ACC112 (cell line): ENCODE measurements around the gene CAPN9.
"Not testable (repeated sequence)": the region's sequence is repeated elsewhere in the genome, so short reads cannot be mapped to it uniquely, and the experiment has no call there.

ENCODE experiments used
- H2AFZ ChIP-seq: fragments of 200-600 bp; sonication (generic); one replicate; pipeline ENCODE4 v1.6.0; 2017; ENCODE audit warnings: antibody characterized with exemption, low read length; ENCODE audit not compliant: unreplicated experiment
- H3K27ac ChIP-seq: fragments of 200-600 bp; sonication (generic); 2 replicates; pipeline ENCODE4 v1.5.1; 2014; ENCODE audit warnings: low read depth, mild to moderate bottlenecking, antibody characterized with exemption, low read length, moderate library complexity
- H3K27me3 ChIP-seq: fragments of 200-600 bp; sonication (generic); 2 replicates; pipeline ENCODE4 v1.6.1; 2014; ENCODE audit warnings: mild to moderate bottlenecking, antibody characterized with exemption, low read length, moderate library complexity, mixed read lengths; ENCODE audit not compliant: insufficient read depth
- H3K36me3 ChIP-seq: fragments of 200-600 bp; sonication (generic); 2 replicates; pipeline ENCODE4 v1.6.1; 2016; ENCODE audit warnings: mild to moderate bottlenecking, antibody characterized with exemption, low read length, moderate library complexity, mixed read lengths; ENCODE audit not compliant: insufficient read depth
- H3K4me1 ChIP-seq: fragments of 200-600 bp; sonication (generic); one replicate; pipeline ENCODE4 v1.6.1; 2016; ENCODE audit warnings: low read length, mixed read lengths; ENCODE audit not compliant: insufficient read depth, unreplicated experiment, control insufficient read depth
- H3K4me3 ChIP-seq: fragments of 200-600 bp; sonication (generic); 2 replicates; pipeline ENCODE4 v1.5.1; 2014; ENCODE audit warnings: mild to moderate bottlenecking, low read depth, low read length
- H3K79me2 ChIP-seq: fragments of 200-600 bp; sonication (generic); one replicate; pipeline ENCODE4 v1.6.0; 2016; ENCODE audit warnings: low read length; ENCODE audit not compliant: control insufficient read depth, unreplicated experiment, insufficient read depth

The CAPN9 gene, protein sequence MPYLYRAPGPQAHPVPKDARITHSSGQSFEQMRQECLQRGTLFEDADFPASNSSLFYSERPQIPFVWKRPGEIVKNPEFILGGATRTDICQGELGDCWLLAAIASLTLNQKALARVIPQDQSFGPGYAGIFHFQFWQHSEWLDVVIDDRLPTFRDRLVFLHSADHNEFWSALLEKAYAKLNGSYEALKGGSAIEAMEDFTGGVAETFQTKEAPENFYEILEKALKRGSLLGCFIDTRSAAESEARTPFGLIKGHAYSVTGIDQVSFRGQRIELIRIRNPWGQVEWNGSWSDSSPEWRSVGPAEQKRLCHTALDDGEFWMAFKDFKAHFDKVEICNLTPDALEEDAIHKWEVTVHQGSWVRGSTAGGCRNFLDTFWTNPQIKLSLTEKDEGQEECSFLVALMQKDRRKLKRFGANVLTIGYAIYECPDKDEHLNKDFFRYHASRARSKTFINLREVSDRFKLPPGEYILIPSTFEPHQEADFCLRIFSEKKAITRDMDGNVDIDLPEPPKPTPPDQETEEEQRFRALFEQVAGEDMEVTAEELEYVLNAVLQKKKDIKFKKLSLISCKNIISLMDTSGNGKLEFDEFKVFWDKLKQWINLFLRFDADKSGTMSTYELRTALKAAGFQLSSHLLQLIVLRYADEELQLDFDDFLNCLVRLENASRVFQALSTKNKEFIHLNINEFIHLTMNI

DNA sequence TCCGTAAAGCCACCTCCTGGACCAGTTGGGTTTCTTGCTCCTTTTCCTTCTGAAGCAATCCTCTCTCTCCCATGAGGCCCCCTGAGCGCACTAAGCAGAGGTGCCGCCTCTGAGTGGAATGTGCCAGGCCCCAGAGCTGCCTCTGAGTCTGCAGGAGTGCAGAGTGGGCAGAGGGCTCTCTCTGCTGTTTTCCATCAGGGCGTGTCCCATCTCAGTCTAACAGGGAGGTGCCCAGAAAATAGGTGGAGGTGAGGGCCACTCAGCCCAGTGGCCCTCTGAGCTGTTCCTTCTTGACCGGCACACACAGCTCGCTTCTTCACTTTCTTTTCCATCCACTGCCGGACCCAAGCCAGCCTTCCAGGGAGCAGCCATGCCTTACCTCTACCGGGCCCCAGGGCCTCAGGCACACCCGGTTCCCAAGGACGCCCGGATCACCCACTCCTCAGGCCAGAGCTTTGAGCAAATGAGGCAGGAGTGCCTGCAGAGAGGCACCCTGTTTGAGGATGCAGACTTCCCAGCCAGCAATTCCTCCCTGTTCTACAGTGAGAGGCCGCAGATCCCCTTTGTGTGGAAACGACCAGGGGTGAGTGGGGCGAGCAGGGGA, at the start of gene CAPN9:
TSS of gene CAPN9 (plus strand) at position 262 of the 604 bp plus-strand sequence. CDS start at position 371, 109 bp downstream.
- Histone ChIP-seq H3K36me3 (no peaks in the 10 kb centered on the region), H3K27ac (no peak within 1 kb of the TSS), H3K27me3 (peaks cover 8% of the 10 kb centered on the region; the same call in 1 of the 2 replicates), H3K4me3 (no peak within 1 kb of the TSS), H2AFZ (no peak within 1 kb of the TSS), H3K4me1 (no peaks in the 10 kb centered on the region), H3K79me2 (no peaks in the 10 kb centered on the region)

DNA sequence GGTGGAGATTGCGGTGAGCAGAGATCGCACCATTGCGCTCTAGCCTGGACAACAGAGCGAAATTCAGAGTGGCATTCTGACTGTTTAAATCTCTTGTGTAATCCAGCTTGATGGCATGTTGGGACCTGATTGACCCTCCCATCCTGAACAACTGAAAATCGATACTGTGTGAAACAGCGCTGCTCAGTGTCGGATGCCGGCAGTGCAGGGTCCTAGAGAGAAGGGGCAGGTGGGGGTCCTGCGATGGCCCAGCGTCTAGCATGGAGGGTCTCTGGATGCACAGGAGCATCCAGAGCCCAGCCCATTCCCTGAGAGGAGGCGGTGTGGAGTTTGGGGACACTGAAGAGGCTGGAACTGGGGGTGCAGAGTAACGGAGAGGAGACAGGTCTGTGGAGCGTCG, 49.1 kb upstream of the CAPN9 start:
- Histone ChIP-seq H3K27me3 (peaks cover 27% of the 10 kb centered on the region; the same call in 1 of the 2 replicates), H3K79me2 (no peaks in the 10 kb centered on the region), H3K4me1 (no peaks in the 10 kb centered on the region), H3K27ac (no peak overlapping the region), H3K4me3 (no peak overlapping the region), H3K36me3 (no peaks in the 10 kb centered on the region), H2AFZ (no peak overlapping the region)

DNA sequence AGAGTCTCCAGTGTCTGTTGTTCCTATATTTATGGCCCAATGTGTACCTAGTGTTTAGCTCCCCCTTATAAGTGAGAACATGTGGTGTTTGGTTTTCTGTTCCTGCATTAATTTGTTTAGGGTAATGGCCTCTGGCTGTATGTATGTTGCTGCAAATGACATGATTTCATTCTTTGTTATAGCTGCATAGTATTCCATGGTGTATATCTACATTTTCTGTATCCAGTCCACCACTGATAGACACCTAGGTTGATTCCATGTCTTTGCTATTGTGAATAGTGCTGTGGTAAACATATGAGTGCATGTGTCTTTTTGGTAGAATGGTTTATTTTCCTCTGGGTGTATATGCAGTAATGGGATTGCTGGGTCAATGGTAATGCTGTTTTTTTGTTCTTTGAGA, 48.2 kb upstream of the CAPN9 start:
- H3K4me1 ChIP-seq, H2AFZ ChIP-seq, H3K27ac ChIP-seq, H3K36me3 ChIP-seq, H3K79me2 ChIP-seq, H3K4me3 ChIP-seq: not testable (repeated sequence)
- peaks cover 27% of the 10 kb centered on the region; the same call in 1 of the 2 replicates for H3K27me3 ChIP-seq

DNA sequence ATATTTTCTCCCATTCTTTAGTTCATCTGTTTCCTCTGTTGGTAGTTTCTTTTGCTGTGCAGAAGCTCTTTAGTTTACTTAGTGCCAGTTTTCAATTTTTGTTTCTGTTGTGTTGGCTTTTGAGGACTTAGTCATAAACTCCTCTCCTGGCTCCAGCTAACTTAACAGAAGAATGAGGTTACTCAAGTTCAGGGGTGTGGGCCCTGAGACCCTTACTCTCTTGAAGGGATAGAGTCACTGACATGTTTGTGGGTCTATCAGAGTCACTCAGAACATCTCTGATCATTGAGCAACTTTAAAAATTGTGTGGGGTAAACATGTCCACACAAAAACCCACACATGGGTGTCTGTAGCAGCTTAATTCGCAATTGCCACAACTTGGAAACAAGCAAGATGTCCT, 47.5 kb upstream of the CAPN9 start:
- Histone ChIP-seq H3K27me3 (peaks cover 27% of the 10 kb centered on the region; the same call in 1 of the 2 replicates), H3K36me3 (no peaks in the 10 kb centered on the region), H3K4me1 (no peaks in the 10 kb centered on the region), H3K4me3 (no peak overlapping the region), H2AFZ (no peak overlapping the region), H3K27ac (no peak overlapping the region), H3K79me2 (no peaks in the 10 kb centered on the region)

DNA sequence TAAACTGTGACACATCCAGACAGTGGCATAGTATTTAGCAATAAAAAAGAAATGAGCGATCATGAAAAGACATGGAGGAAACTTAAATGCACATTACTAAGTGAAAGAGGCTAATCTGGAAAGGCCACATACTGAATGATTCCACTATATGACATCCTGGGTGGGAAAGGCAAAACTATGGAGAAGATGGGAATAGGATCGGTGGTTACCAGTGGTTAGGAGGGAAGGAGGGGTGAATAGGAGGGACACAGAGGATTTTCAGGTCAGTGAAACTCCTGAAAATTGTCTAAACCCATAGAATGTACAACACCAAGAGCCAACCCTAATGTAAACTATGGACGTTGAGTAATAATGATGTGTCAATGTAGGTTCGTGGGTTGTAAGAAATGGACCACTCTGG, 47.1 kb upstream of the CAPN9 start:
- no peak overlapping the region for H3K27ac ChIP-seq
- H3K36me3 ChIP-seq = no peaks in the 10 kb centered on the region
- H3K27me3 ChIP-seq = peaks cover 27% of the 10 kb centered on the region; the same call in 1 of the 2 replicates
- H3K4me3 ChIP-seq = no peak overlapping the region
- no peaks in the 10 kb centered on the region for H3K4me1 ChIP-seq
- H2AFZ ChIP-seq = no peak overlapping the region
- H3K79me2 ChIP-seq = no peaks in the 10 kb centered on the region

DNA sequence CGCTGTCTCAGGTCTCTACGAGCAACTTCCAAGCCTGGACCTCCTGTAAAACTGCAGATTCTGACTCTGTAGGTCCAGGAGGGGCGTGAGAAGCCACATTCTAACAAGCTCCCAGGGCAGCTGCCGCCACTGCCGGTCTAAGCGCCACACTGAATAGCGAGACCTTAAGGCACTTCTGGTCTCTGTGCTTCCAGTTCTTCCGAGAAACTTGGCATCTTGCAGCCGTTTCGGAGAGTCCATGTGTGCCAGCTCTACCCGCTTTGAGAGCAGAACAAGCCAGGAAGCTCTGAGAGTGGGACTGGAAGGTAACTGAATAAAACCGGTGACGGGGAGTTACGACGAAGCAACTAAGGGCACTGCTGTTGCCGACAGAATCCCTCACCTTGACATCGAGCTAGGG, 45.8 kb upstream of the CAPN9 start:
- H2AFZ ChIP-seq = no peak overlapping the region
- H3K27me3 ChIP-seq = peaks cover 27% of the 10 kb centered on the region; the same call in 1 of the 2 replicates
- no peak overlapping the region for H3K4me3 ChIP-seq
- H3K36me3 ChIP-seq = no peaks in the 10 kb centered on the region
- no peaks in the 10 kb centered on the region for H3K79me2 ChIP-seq
- H3K4me1 ChIP-seq = no peaks in the 10 kb centered on the region
- no peak overlapping the region for H3K27ac ChIP-seq

DNA sequence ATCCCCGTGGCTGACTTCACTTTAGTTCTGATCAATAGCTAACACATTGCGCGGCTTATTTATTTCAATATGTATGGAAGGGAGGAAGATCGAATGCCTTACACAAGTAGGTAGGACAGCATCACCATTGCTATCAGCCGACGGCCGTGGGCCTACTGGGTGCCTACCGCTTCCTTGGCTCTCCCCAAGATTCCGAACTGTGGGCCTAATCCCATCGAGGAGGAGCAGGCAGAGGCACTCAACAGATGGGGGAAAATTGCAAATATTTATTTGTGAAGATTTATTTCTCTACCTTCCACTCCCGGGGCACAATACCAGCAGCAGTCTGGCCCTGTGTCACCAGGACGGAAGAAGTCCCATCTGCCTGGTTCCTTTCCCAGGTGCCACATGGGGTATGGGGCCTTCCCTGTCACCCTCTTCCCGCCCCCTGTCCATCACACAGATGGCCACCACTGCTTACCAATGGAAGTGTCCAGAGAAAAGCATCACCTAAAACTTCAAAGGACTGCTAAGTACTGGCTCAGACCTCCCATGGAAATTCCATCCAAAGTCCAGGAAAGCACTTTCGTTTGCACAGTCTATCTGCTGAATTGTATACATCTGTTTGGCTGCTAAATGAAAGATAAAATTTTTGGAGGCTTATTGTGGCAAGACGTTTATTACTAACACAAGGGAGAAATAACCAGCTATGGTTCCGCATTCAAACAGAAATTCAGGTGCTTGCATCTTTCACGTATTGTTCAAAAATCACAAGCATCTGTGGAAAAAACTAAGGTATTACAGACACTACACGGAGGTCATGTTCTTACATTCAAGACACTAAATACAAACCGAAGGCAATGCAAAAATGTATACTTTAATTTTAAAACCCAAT, 45.1 kb upstream of the CAPN9 start:
- Histone ChIP-seq H2AFZ (no peak overlapping the region), H3K27ac (no peak overlapping the region), H3K79me2 (no peaks in the 10 kb centered on the region), H3K4me3 (no peak overlapping the region), H3K4me1 (no peaks in the 10 kb centered on the region), H3K36me3 (no peaks in the 10 kb centered on the region), H3K27me3 (peaks cover 27% of the 10 kb centered on the region; the same call in 1 of the 2 replicates)

DNA sequence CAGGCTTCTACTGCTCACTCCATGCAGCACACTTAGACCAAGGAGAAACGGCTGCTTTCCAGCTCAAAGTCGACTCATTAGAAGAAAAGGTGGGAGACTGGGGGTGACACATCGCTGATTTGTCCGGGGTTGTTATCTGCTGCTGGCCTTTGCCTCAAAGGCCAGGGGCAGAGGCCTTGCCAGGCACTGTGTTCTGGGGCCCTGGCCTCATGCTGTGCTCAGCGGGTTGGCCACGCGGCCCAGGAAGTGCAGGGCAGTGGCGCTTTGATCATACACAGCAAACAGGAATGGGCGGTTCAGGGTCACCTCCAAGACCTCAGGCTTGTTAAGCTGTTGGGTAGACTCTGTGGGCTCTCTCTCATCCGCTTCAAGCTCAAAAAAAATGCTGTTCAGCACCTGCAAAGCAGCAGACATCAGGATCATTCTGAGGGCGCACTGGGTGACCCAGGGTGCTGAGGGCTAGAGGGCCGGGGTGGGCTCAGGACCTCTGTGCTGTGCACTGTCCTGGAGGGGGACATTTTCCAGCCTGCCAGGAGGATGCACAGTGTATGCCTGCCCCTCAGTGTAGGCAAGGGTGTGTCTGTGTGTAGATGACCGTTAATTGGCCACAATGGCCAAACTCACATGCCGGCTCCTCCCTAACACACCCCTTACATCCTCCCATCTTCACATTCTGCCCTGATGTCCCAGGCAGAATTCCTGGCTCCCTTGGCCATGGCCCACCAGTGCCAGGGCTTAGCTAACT, 44.1 kb upstream of the CAPN9 start:
- H3K4me3 ChIP-seq = no peak overlapping the region
- H2AFZ ChIP-seq = no peak overlapping the region
- H3K79me2 ChIP-seq = no peaks in the 10 kb centered on the region
- peaks cover 27% of the 10 kb centered on the region; the same call in 1 of the 2 replicates for H3K27me3 ChIP-seq
- no peak overlapping the region for H3K27ac ChIP-seq
- H3K4me1 ChIP-seq = no peaks in the 10 kb centered on the region
- no peaks in the 10 kb centered on the region for H3K36me3 ChIP-seq

DNA sequence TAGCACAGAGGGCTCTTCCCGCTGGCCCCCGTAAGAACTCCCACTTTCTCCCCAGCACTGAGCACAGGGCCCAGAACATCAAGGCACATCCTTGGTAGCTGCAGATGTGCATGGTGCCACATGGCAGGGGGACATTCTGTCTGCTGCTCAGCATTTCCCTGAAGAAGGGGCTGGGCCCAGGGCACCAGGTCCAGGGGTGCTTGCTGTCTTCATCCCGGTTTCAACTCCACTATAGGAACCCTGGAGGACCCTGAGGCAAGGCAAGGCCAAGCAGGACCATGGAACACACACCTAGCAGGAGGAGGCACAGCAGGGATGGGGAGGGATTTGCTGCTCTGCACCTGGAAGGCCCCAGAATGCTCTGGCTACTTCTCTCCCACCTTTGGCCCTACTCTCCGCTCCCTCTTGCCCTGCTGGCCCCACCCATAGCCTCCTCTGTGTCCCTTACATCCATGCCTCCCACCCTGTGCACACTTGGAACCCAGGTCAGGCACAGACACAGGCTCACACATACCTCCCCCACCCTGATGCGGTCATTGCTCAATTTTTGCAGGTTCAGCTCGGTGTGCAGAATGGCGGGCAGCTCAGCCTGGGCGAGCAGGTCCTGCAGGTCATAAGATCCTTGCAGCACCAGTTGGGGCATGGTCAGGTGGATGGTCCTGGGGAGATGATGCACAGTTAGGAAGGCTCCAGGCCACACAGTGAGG, 43.4 kb upstream of the CAPN9 start:
- Histone ChIP-seq H3K27ac (no peak overlapping the region), H3K27me3 (peaks cover 25% of the 10 kb centered on the region; the same call in 1 of the 2 replicates), H3K4me3 (no peak overlapping the region), H3K4me1 (no peaks in the 10 kb centered on the region), H3K36me3 (no peaks in the 10 kb centered on the region), H3K79me2 (no peaks in the 10 kb centered on the region), H2AFZ (no peak overlapping the region)
